Nephron (organoid): ENCODE results near the gene FSD2.

Source experiments
- H3K27ac Mint-ChIP-seq, 3 experiments: 2 replicates each; pipeline ENCODE4 v1.8.0; 2020; ENCODE audit warnings: mixed read lengths in 3 of 3, mild to moderate bottlenecking in 2 of 3, moderate library complexity in 1 of 3
- H3K27me3 Mint-ChIP-seq: 2 replicates; pipeline ENCODE4 v1.8.0; 2021; ENCODE audit warnings: low read depth, mild to moderate bottlenecking, moderate library complexity, mixed read lengths
- H3K36me3 Mint-ChIP-seq: 2 replicates; pipeline ENCODE4 v1.8.0; 2020; ENCODE audit warnings: low read depth, mixed read lengths
- H3K4me1 Mint-ChIP-seq: 2 replicates; pipeline ENCODE4 v1.8.0; 2020; ENCODE audit warnings: mixed read lengths
- H3K4me3 Mint-ChIP-seq, 3 experiments: 2 replicates each; pipeline ENCODE4 v1.8.0; 2020; ENCODE audit warnings: mild to moderate bottlenecking in 3 of 3, mixed read lengths in 3 of 3, moderate library complexity in 2 of 3
- H3K9me3 Mint-ChIP-seq: 2 replicates; pipeline ENCODE4 v1.8.0; 2020; ENCODE audit warnings: mixed read lengths
- TF ChIP-seq, protein P1 (sequence below), 3 experiments: fragments of 200-600 bp; sonication (generic); IDR thresholded peaks; one replicate each; pipeline ENCODE4 v1.5.0; 2021; ENCODE audit warnings: antibody characterized with exemption in 3 of 3; ENCODE audit not compliant: unreplicated experiment in 3 of 3

The FSD2 gene

DNA sequence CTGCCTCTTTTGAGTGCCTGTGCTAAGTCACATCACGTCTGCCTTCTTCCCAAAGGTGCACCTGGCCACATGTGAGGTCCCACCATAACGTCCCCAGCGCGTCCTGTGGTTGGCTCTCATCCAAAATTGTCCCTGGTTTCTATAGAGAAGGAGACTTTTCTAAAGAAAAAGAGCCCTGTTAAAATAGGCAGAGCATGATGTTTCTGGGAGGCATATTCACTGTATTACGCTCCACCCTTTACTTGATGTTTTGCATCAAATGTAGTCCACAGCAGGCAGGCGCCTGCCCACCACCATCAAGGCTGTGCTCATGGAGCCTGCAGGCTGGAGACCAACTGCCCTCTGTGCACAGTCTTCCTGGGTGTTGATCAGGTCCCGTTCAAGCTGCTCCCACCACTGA is 39.8 kb upstream of the FSD2 start:
- H3K4me3 Mint-ChIP-seq, result no peak overlapping the region
- peaks cover 15% of the 10 kb centered on the region for H3K4me1 Mint-ChIP-seq
- TF ChIP-seq, protein P1, sequence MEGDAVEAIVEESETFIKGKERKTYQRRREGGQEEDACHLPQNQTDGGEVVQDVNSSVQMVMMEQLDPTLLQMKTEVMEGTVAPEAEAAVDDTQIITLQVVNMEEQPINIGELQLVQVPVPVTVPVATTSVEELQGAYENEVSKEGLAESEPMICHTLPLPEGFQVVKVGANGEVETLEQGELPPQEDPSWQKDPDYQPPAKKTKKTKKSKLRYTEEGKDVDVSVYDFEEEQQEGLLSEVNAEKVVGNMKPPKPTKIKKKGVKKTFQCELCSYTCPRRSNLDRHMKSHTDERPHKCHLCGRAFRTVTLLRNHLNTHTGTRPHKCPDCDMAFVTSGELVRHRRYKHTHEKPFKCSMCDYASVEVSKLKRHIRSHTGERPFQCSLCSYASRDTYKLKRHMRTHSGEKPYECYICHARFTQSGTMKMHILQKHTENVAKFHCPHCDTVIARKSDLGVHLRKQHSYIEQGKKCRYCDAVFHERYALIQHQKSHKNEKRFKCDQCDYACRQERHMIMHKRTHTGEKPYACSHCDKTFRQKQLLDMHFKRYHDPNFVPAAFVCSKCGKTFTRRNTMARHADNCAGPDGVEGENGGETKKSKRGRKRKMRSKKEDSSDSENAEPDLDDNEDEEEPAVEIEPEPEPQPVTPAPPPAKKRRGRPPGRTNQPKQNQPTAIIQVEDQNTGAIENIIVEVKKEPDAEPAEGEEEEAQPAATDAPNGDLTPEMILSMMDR (IDR thresholded peaks at IDR 0.05; ENCODE audit: unreplicated experiment in 3 of 3), result no peak
- peaks cover 16% of the 10 kb centered on the region for H3K36me3 Mint-ChIP-seq
- no peak overlapping the region for H3K27ac Mint-ChIP-seq
- no peaks in the 10 kb centered on the region for H3K9me3 Mint-ChIP-seq
- H3K27me3 Mint-ChIP-seq, result peaks cover 8% of the 10 kb centered on the region

DNA sequence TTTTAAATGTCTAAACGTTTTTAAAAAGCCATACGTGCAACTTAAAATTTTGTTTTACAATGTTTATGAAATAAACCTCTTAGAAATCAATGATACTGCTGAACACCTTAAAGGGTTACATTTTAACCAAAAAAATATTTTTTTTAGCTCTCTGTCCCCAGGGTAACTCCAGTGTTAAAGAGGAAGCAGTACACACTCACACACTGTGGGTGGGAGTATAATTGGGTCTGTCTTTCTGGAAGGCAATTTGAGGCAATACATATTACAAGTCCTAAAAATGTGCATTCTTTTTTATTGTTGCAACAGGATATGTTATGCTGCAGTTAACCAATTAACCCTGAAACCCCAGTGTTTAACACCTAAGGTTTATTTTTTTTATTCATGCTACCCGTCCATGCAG is 37.7 kb upstream of the FSD2 start:
- no peaks in the 10 kb centered on the region for H3K27me3 Mint-ChIP-seq
- H3K36me3 Mint-ChIP-seq, result peaks cover 27% of the 10 kb centered on the region
- no peaks in the 10 kb centered on the region for H3K9me3 Mint-ChIP-seq
- no peak overlapping the region for H3K27ac Mint-ChIP-seq
- H3K4me1 Mint-ChIP-seq, result no peaks in the 10 kb centered on the region
- H3K4me3 Mint-ChIP-seq, result no peak overlapping the region
- TF ChIP-seq, protein P1 (IDR thresholded peaks at IDR 0.05; ENCODE audit: unreplicated experiment in 3 of 3), result no peak

DNA sequence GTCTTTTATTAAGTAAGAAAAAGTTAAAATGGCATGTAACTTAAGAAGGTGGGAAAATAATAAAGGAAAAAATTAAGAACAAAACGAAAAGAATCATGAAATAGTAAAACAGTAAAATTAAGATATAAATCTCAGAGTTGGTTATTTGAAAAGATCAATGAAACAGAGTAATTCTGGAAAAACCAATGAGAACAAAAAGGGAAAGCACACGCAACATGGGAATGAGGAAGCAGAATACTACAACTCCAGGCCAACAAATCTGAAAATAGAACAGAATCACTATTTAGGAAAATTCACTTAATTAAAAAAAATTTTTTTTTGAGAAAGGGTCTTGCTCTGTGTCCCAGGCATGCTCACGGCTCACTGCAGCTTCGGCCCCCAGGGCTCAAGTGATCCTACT is 34.3 kb upstream of the FSD2 start:
- Mint-ChIP-seq H3K36me3 (peaks cover 59% of the 10 kb centered on the region), H3K27ac (no peak overlapping the region), H3K27me3 (no peaks in the 10 kb centered on the region), H3K9me3 (peaks cover 6% of the 10 kb centered on the region), H3K4me3 (no peak overlapping the region), H3K4me1 (no peaks in the 10 kb centered on the region)
- TF ChIP-seq, protein P1 (IDR thresholded peaks at IDR 0.05; ENCODE audit: unreplicated experiment in 3 of 3), result no peak

DNA sequence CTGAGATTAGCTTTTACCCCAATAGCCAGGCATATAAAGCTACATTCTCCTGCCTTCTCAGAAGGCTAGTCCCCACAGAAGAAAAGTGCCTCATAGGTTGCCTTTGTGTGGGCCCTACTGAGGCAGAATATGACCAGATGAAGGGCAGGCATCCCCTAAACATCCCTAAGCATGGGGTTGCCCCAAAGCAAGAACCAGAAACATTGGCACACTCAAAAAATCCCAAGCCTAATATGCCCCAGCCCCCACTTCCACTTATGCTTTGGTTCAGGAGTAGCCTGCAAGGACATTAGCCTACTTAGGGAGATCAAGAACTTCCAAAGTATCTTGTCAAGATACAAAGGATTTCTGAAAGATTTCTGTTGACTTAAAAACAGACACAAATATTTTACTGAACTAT is 33.3 kb upstream of the FSD2 start:
- no peak overlapping the region for H3K27ac Mint-ChIP-seq
- H3K9me3 Mint-ChIP-seq, result peaks cover 6% of the 10 kb centered on the region
- H3K36me3 Mint-ChIP-seq, result peaks cover 68% of the 10 kb centered on the region
- no peak overlapping the region for H3K4me3 Mint-ChIP-seq
- TF ChIP-seq, protein P1 (IDR thresholded peaks at IDR 0.05; ENCODE audit: unreplicated experiment in 3 of 3), result no peak
- no peaks in the 10 kb centered on the region for H3K4me1 Mint-ChIP-seq
- H3K27me3 Mint-ChIP-seq, result no peaks in the 10 kb centered on the region

DNA sequence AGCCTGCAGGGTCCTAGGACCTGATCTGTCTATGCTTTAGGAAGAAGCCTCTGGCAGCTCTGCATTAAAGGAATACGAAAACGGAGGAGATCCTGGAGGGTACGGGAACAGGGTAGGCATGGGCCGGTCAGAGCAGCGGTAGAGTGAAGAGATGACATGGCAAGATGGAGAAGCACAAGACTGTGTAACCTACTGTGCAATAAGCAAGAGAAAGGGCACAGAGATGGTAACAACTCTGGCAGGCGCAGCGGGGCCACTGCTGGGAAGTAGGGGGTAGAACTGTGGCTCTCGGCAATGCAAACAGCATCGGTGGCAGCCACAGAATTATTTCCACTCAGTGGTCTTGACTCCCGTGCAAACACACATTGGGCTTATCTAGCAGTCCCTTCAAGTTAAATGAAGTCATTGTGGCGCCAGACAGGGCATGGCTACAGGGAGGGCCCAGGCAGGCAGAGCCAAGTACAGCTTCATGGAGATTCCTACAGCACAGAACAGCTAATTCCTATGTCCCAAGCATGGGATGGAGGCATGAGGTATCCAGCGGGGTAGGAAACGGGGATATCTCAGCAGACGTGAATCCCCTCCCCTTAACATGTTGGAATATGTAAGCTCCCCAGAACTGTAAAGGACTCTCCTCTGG is 32.3 kb upstream of the FSD2 start:
- Mint-ChIP-seq H3K27me3 (no peaks in the 10 kb centered on the region), H3K36me3 (peaks cover 69% of the 10 kb centered on the region), H3K27ac (no peak overlapping the region), H3K9me3 (peaks cover 6% of the 10 kb centered on the region), H3K4me1 (no peaks in the 10 kb centered on the region), H3K4me3 (no peak overlapping the region)
- TF ChIP-seq, protein P1 (IDR thresholded peaks at IDR 0.05; ENCODE audit: unreplicated experiment in 3 of 3), result no peak

DNA sequence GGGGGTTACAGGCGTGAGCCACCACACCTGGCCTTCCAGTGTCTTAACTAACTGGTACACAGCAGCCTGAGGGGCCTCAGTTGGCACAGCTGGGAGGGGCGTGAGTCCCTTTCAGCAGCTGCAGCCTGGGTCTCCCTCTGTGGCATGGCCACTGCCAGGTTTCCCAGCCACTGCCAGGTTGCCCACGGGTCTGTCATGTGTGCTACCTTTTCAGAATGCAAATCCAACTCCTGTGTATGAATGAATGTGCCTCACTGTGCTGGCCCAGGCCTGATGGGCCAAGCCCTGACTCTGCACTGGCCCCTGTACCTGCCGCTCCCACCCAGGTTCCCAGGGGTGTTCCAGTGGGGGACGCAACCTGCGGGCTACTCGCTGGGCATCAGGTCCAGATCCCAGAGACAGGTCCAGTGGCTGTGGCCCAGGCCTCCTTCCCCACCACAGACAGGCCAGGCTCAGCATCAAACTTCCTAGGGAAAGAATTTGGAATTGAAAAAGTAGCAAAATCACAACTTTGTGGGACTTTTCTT is 29.6 kb upstream of the FSD2 start:
- TF ChIP-seq, protein P1 (IDR thresholded peaks at IDR 0.05; ENCODE audit: unreplicated experiment in 3 of 3), result no peak
- H3K36me3 Mint-ChIP-seq, result peaks cover 85% of the 10 kb centered on the region
- H3K27me3 Mint-ChIP-seq, result no peaks in the 10 kb centered on the region
- no peaks in the 10 kb centered on the region for H3K4me1 Mint-ChIP-seq
- H3K9me3 Mint-ChIP-seq, result peaks cover 6% of the 10 kb centered on the region
- H3K27ac Mint-ChIP-seq, result no peak overlapping the region
- no peak overlapping the region for H3K4me3 Mint-ChIP-seq
